ENCODE measurements around the gene SLIT3.

SLIT3 gene

DNA sequence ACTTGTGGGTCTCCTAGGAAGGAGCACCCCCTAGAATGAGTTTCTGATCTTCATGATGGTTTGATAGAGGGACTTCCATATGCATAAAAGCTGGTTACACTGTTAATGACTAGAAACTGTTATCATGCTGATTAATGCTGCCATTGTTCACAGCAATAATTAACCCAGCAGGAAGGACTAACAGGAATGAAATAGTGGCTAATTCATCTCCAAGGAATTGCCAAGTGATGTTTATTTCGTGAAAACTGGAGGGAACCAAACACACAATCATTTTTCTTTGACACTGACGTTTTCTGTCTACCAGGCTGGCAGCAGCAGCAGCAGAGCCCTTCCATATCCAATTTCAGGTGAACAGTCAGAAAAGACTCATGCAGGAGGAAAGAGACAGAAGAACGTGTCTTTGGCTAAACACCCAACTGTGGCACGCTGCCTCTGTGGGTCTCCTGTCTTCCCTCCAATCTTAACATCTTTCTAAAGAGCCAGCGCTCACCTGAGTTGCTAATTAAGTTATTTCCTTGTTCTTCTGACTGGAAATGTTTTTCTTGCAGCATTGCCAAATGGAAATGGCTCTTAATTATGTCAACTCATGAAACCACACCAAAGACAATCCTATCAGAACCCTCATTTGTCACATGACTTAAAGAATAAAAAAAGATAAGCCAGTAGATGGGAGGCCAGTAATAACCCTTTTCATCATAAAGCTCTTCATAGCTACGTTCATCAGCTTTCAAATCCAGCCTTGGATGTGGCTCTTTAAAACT, 181.5 kb downstream of the SLIT3 start:
- no peaks in the 10 kb centered on the region for H3K36me3 ChIP-seq (ENCODE audit: insufficient read depth, low read length)
- H3K79me2 ChIP-seq (ENCODE audit: insufficient read depth, low read length), result no peaks in the 10 kb centered on the region
- no peaks in the 10 kb centered on the region for H3F3A ChIP-seq (ENCODE audit: low read depth)
- no peaks in the 10 kb centered on the region for H3K9me2 ChIP-seq (replicated peaks; ENCODE audit: low read depth, low read length)
- H2AFZ ChIP-seq (ENCODE audit: low read length), result no peak overlapping the region
- H3K4me3 ChIP-seq (ENCODE audit: low read length, poor library complexity, severe bottlenecking), result no peak overlapping the region
- H4K20me1 ChIP-seq (ENCODE audit: insufficient read depth, low read length, poor library complexity, severe bottlenecking), result no peaks in the 10 kb centered on the region
- no peaks in the 10 kb centered on the region for H3K4me1 ChIP-seq (ENCODE audit: insufficient read depth, low read length, poor library complexity, severe bottlenecking)
- H3K9me3 ChIP-seq (ENCODE audit: insufficient read depth, low read depth, low read length), result no peaks in the 10 kb centered on the region
- H3K27me3 ChIP-seq (ENCODE audit: insufficient read depth, low read length, poor library complexity, severe bottlenecking), result no peaks in the 10 kb centered on the region
- no peak for TF ChIP-seq EZH2phosphoT487 (IDR thresholded peaks at IDR 0.05; ENCODE audit: borderline replicate concordance)
- TF ChIP-seq, protein P1, sequence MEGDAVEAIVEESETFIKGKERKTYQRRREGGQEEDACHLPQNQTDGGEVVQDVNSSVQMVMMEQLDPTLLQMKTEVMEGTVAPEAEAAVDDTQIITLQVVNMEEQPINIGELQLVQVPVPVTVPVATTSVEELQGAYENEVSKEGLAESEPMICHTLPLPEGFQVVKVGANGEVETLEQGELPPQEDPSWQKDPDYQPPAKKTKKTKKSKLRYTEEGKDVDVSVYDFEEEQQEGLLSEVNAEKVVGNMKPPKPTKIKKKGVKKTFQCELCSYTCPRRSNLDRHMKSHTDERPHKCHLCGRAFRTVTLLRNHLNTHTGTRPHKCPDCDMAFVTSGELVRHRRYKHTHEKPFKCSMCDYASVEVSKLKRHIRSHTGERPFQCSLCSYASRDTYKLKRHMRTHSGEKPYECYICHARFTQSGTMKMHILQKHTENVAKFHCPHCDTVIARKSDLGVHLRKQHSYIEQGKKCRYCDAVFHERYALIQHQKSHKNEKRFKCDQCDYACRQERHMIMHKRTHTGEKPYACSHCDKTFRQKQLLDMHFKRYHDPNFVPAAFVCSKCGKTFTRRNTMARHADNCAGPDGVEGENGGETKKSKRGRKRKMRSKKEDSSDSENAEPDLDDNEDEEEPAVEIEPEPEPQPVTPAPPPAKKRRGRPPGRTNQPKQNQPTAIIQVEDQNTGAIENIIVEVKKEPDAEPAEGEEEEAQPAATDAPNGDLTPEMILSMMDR (conservative IDR thresholded peaks at IDR 0.05; ENCODE audit: low read length), result no peak
- H3K4me2 ChIP-seq (ENCODE audit: low read depth, low read length, poor library complexity, severe bottlenecking), result no peak overlapping the region
- no peak overlapping the region for H3K9ac ChIP-seq (ENCODE audit: low read depth, low read length, poor library complexity, severe bottlenecking)

DNA sequence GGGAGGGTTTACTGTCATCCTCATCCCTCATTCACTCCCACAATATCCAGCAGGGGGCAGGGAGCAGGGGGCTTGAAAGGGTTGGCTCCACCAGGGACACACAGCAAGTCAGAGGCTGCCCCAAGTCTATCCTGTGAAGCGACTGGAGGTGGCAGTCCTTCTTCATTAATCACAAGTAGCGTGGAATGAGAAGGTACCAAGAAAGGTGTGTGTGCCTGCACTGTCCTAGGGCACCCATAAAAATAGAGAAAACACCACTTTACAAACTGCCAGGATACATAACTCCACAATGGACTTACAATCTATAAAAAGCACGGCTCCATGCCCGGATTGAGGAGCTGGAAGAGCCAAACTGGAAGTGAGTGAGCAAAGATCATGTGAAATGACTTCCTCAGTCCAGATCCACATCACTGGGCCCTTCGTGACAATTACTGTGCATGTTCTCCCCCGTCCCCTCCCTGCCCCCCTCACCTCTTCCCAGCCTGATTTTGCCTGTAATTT, 183.9 kb downstream of the SLIT3 start:
- TF ChIP-seq EZH2phosphoT487 (IDR thresholded peaks at IDR 0.05; ENCODE audit: borderline replicate concordance), result no peak
- TF ChIP-seq, protein P1 (conservative IDR thresholded peaks at IDR 0.05; ENCODE audit: low read length), result no peak
- Histone ChIP-seq H3K36me3 (ENCODE audit: insufficient read depth, low read length) (no peaks in the 10 kb centered on the region), H3K4me3 (ENCODE audit: low read length, poor library complexity, severe bottlenecking) (no peak overlapping the region), H3K9me2 (replicated peaks; ENCODE audit: low read depth, low read length) (no peaks in the 10 kb centered on the region), H3F3A (ENCODE audit: low read depth) (no peaks in the 10 kb centered on the region), H3K4me2 (ENCODE audit: low read depth, low read length, poor library complexity, severe bottlenecking) (no peak overlapping the region), H3K27me3 (ENCODE audit: insufficient read depth, low read length, poor library complexity, severe bottlenecking) (no peaks in the 10 kb centered on the region), H2AFZ (ENCODE audit: low read length) (no peak overlapping the region), H3K79me2 (ENCODE audit: insufficient read depth, low read length) (no peaks in the 10 kb centered on the region), H3K9me3 (ENCODE audit: insufficient read depth, low read depth, low read length) (no peaks in the 10 kb centered on the region), H3K4me1 (ENCODE audit: insufficient read depth, low read length, poor library complexity, severe bottlenecking) (no peaks in the 10 kb centered on the region), H4K20me1 (ENCODE audit: insufficient read depth, low read length, poor library complexity, severe bottlenecking) (no peaks in the 10 kb centered on the region), H3K9ac (ENCODE audit: low read depth, low read length, poor library complexity, severe bottlenecking) (no peak overlapping the region)

DNA sequence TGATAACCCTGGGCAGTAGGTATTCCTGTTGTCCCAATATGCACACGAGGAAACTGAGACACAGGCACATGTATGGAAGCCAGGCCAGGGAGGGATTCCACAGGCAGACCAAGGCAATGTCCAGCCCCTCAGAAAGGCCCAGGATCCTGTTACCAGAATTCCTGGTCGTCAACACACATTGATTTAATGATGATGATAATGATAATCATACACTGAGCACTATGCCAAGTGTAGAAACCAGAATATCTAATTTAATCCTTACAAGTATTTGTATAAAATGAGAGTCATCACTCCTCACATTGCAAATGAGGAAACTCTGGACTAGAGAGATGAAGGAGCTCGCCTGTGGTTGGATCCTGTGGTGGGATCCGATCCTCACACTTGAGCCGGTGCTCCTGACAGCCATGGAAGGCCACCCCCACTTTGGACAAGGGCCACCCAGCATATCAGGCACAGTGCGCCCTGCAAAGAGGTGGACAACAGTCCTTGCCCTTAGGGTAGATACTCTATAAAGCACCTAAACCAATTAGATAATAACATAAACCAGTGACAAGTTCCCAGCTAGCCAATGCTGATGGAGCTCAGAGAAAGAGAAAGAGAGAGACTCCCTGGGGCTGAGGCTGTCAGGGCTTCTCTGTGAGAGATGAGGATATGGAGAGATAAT, 185.3 kb downstream of the SLIT3 start:
- Histone ChIP-seq H3K4me2 (ENCODE audit: low read depth, low read length, poor library complexity, severe bottlenecking) (no peak overlapping the region), H3K79me2 (ENCODE audit: insufficient read depth, low read length) (no peaks in the 10 kb centered on the region), H3K9me3 (ENCODE audit: insufficient read depth, low read depth, low read length) (no peaks in the 10 kb centered on the region), H3K36me3 (ENCODE audit: insufficient read depth, low read length) (no peaks in the 10 kb centered on the region), H3K4me3 (ENCODE audit: low read length, poor library complexity, severe bottlenecking) (no peak overlapping the region), H2AFZ (ENCODE audit: low read length) (no peak overlapping the region), H3K27me3 (ENCODE audit: insufficient read depth, low read length, poor library complexity, severe bottlenecking) (no peaks in the 10 kb centered on the region), H4K20me1 (ENCODE audit: insufficient read depth, low read length, poor library complexity, severe bottlenecking) (no peaks in the 10 kb centered on the region), H3K9me2 (replicated peaks; ENCODE audit: low read depth, low read length) (no peaks in the 10 kb centered on the region), H3K9ac (ENCODE audit: low read depth, low read length, poor library complexity, severe bottlenecking) (no peak overlapping the region), H3K4me1 (ENCODE audit: insufficient read depth, low read length, poor library complexity, severe bottlenecking) (no peaks in the 10 kb centered on the region), H3F3A (ENCODE audit: low read depth) (no peaks in the 10 kb centered on the region)
- TF ChIP-seq EZH2phosphoT487 (IDR thresholded peaks at IDR 0.05; ENCODE audit: borderline replicate concordance), result no peak
- TF ChIP-seq, protein P1 (conservative IDR thresholded peaks at IDR 0.05; ENCODE audit: low read length), result no peak

All from Loucy (cell line).